ENCODE data around the gene MCAM. TPM values are rescaled to one million over a fixed set of nuclear protein-coding genes. Genes with fewer than 3 reads are reported as not detected.

The MCAM gene
- total and polyA plus RNA-seq, 2 donors (not counting 3 experiments of a cell fraction or from before 2014, with no cell fraction given): 1,027 to 2,543 TPM

GRCh38 chr11:119342023-119342300 lies 25.0 kb upstream of the MCAM start:
- Histone ChIP-seq H3K4me3 (replicated peaks in 1 of 3; ENCODE audit: insufficient read depth in 1 of 3, low read depth in 1 of 3, low read length in 3 of 3) (no peak overlapping the region), H3K79me2 (ENCODE audit: control insufficient read depth, insufficient read depth, low read length) (peaks cover 7% of the 10 kb centered on the region), H3K9ac (replicated peaks; ENCODE audit: extremely low read depth, insufficient read depth, low read length) (no peak overlapping the region), H3K36me3 (ENCODE audit: control insufficient read depth in 2 of 2, extremely low read depth in 1 of 2, insufficient read depth in 2 of 2, low read length in 2 of 2) (no peaks in the 10 kb centered on the region), H3K27me3 (ENCODE audit: control insufficient read depth in 2 of 2, insufficient read depth in 2 of 2, low read length in 2 of 2) (peaks cover 0 to under 1% of the 10 kb centered on the region in 2 experiments), H3K4me1 (ENCODE audit: control insufficient read depth, extremely low read depth, insufficient read depth, low read length) (peaks cover 30% of the 10 kb centered on the region), H4K20me1 (replicated peaks; ENCODE audit: control insufficient read depth, extremely low read depth, insufficient read depth, low read length) (no peaks in the 10 kb centered on the region), H3K9me3 (replicated peaks; ENCODE audit: control insufficient read depth, insufficient read depth, low read length) (no peaks in the 10 kb centered on the region), H3K27ac (ENCODE audit: insufficient read depth, low read depth, low read length) (no peak overlapping the region), H3K9me1 (replicated peaks; ENCODE audit: control insufficient read depth, extremely low read depth, insufficient read depth, low read length) (no peaks in the 10 kb centered on the region), H3K4me2 (ENCODE audit: insufficient read depth, low read length) (no peak overlapping the region), H2AFZ (ENCODE audit: low read depth, low read length) (no peak overlapping the region)
- POLR2A ChIA-PET: no interaction called here
- DNase-seq (ENCODE audit: low read depth, low spot score) (no peak), FAIRE-seq (no peak)
- no TSS peak for BruUV-seq (replicated peaks)
- CTCF ChIA-PET: interaction anchor here (5.1 to 6.3 kb wide), 3 partner anchors 14 to 30 kb away, joined by 94 to 301 read pairs (median 134); partner anchors contain the start of gene MCAM
- dilution Hi-C loops (cut with MboI; ENCODE audit: extremely low pct_ligation_motif_present, low sequenced_read_pairs) (no loop called here), intact Hi-C loops (cut with micrococcal nuclease) (no loop called here)
- no peak for TF ChIP-seq FOS (IDR thresholded peaks at IDR 0.05; ENCODE audit: borderline replicate concordance, insufficient read depth, low read length)
- no peak for TF ChIP-seq CTCF (IDR thresholded peaks at IDR 0.05; ENCODE audit: extremely low read depth in 1 of 2, insufficient read depth in 1 of 2, low read depth in 1 of 2, low read length in 2 of 2)
- no peak for TF ChIP-seq POLR2A (IDR thresholded peaks at IDR 0.05; ENCODE audit: low read depth, low read length)
- TF ChIP-seq MAX (IDR thresholded peaks at IDR 0.05; ENCODE audit: insufficient read depth, insufficient read length): no peak
- TF ChIP-seq POLR2AphosphoS5 (IDR thresholded peaks at IDR 0.05; ENCODE audit: insufficient read depth, low read depth, low read length): no peak
- no peak for TF ChIP-seq MYC (IDR thresholded peaks at IDR 0.05; ENCODE audit: low read depth, low read length)
- no peak for TF ChIP-seq EZH2 (IDR thresholded peaks at IDR 0.05; ENCODE audit: borderline replicate concordance, low read depth, low read length, severe bottlenecking)
- TF ChIP-seq GATA2 (IDR thresholded peaks at IDR 0.05; ENCODE audit: insufficient read depth, insufficient read length, low read depth, low read length): no peak

All from endothelial cell of umbilical vein (primary cell).